Measurements from ENCODE around the gene CCDC150. TPM values are rescaled to one million over a fixed set of nuclear protein-coding genes. Genes with fewer than 3 reads are reported as not detected.

The CCDC150 gene
- total and polyA plus RNA-seq, 4 experiments from 2014 or later: 0.44 to 0.87 TPM; not detected in 2

- H3K36me3 ChIP-seq (ENCODE audit: insufficient read depth, low read length): no peaks in the 10 kb centered on the region
- ChIA-PET POLR2A (ENCODE audit: partially characterized antibody) (no interaction called here), CTCF (ENCODE audit: partially characterized antibody) (no interaction called here)
- no peak for DNase-seq
- no peak overlapping the region for H3K27ac Mint-ChIP-seq
- H3K27me3 Mint-ChIP-seq: peaks cover 0 to 2% of the 10 kb centered on the region in 2 donors
- no peak overlapping the region for H3K4me3 ChIP-seq (ENCODE audit: low read length in 2 of 2)
- no peaks in the 10 kb centered on the region for H3K4me1 ChIP-seq (ENCODE audit: insufficient read depth, low read length)
- no peaks in the 10 kb centered on the region for H3K27me3 ChIP-seq (ENCODE audit: insufficient read depth, low read length)
- H3K36me3 Mint-ChIP-seq: peaks cover 3 to 7% of the 10 kb centered on the region in 2 donors
- no peak overlapping the region for H3K4me3 Mint-ChIP-seq
- peaks cover 0 to 16% of the 10 kb centered on the region in 2 donors for H3K9me3 ChIP-seq (ENCODE audit: control insufficient read depth in 1 of 2, low read length in 2 of 2)
- H3K9me3 Mint-ChIP-seq: peaks cover 0 to 38% (median 31%) of the 10 kb centered on the region in 8 donors
- intact Hi-C loops (cut with micrococcal nuclease): no loop called here
- no peak overlapping the region for H3K27ac ChIP-seq (ENCODE audit: low read depth, low read length)
- H3K4me1 Mint-ChIP-seq: no peaks in the 10 kb centered on the region
Observed at GRCh38 chr2:196655761-196656160, 16.2 kb downstream of the CCDC150 start.

GRCh38 chr2:196657333-196657732 lies 17.8 kb downstream of the CCDC150 start:
- Mint-ChIP-seq H3K27ac (no peak overlapping the region), H3K4me3 (no peak overlapping the region), H3K9me3 (peaks cover 0 to 23% (median 16%) of the 10 kb centered on the region in 8 donors), H3K4me1 (no peaks in the 10 kb centered on the region), H3K36me3 (peaks cover 0 to 7% of the 10 kb centered on the region in 2 donors), H3K27me3 (peaks cover 0 to 2% of the 10 kb centered on the region in 2 donors)
- H3K36me3 ChIP-seq (ENCODE audit: insufficient read depth, low read length): no peaks in the 10 kb centered on the region
- ChIA-PET POLR2A (ENCODE audit: partially characterized antibody) (no interaction called here), CTCF (ENCODE audit: partially characterized antibody) (no interaction called here)
- no peak overlapping the region for H3K4me3 ChIP-seq (ENCODE audit: low read length in 2 of 2)
- no peak overlapping the region for H3K27ac ChIP-seq (ENCODE audit: low read depth, low read length)
- H3K27me3 ChIP-seq (ENCODE audit: insufficient read depth, low read length): no peaks in the 10 kb centered on the region
- peaks cover 0 to 6% of the 10 kb centered on the region in 2 donors for H3K9me3 ChIP-seq (ENCODE audit: control insufficient read depth in 1 of 2, low read length in 2 of 2)
- DNase-seq: no peak
- no peaks in the 10 kb centered on the region for H3K4me1 ChIP-seq (ENCODE audit: insufficient read depth, low read length)
- intact Hi-C loops (cut with micrococcal nuclease): no loop called here

GRCh38 chr2:196659844-196660243 lies 20.3 kb downstream of the CCDC150 start:
- H3K27ac ChIP-seq (ENCODE audit: low read depth, low read length): no peak overlapping the region
- ChIA-PET POLR2A (ENCODE audit: partially characterized antibody) (no interaction called here), CTCF (ENCODE audit: partially characterized antibody) (no interaction called here)
- no peak overlapping the region for H3K4me3 Mint-ChIP-seq
- no peak overlapping the region for H3K27ac Mint-ChIP-seq
- H3K27me3 Mint-ChIP-seq: no peaks in the 10 kb centered on the region
- H3K36me3 ChIP-seq (ENCODE audit: insufficient read depth, low read length): no peaks in the 10 kb centered on the region
- no peaks in the 10 kb centered on the region for H3K9me3 ChIP-seq (ENCODE audit: control insufficient read depth in 1 of 2, low read length in 2 of 2)
- H3K4me3 ChIP-seq (ENCODE audit: low read length in 2 of 2): no peak overlapping the region
- no peaks in the 10 kb centered on the region for H3K27me3 ChIP-seq (ENCODE audit: insufficient read depth, low read length)
- no peaks in the 10 kb centered on the region for H3K36me3 Mint-ChIP-seq
- DNase-seq: no peak
- H3K4me1 Mint-ChIP-seq: no peaks in the 10 kb centered on the region
- intact Hi-C loops (cut with micrococcal nuclease): no loop called here
- H3K9me3 Mint-ChIP-seq: no peaks in the 10 kb centered on the region
- H3K4me1 ChIP-seq (ENCODE audit: insufficient read depth, low read length): no peaks in the 10 kb centered on the region

GRCh38 chr2:196660244-196660643 lies 20.7 kb downstream of the CCDC150 start:
- no peaks in the 10 kb centered on the region for H3K9me3 Mint-ChIP-seq
- H3K27ac Mint-ChIP-seq: no peak overlapping the region
- no peaks in the 10 kb centered on the region for H3K9me3 ChIP-seq (ENCODE audit: control insufficient read depth in 1 of 2, low read length in 2 of 2)
- ChIA-PET CTCF (ENCODE audit: partially characterized antibody) (no interaction called here), POLR2A (ENCODE audit: partially characterized antibody) (no interaction called here)
- H3K4me3 ChIP-seq (ENCODE audit: low read length in 2 of 2): no peak overlapping the region
- H3K4me1 ChIP-seq (ENCODE audit: insufficient read depth, low read length): no peaks in the 10 kb centered on the region
- H3K27ac ChIP-seq (ENCODE audit: low read depth, low read length): no peak overlapping the region
- no peaks in the 10 kb centered on the region for H3K27me3 Mint-ChIP-seq
- no peak overlapping the region for H3K4me3 Mint-ChIP-seq
- intact Hi-C loops (cut with micrococcal nuclease): no loop called here
- no peak for DNase-seq
- H3K4me1 Mint-ChIP-seq: no peaks in the 10 kb centered on the region
- no peaks in the 10 kb centered on the region for H3K27me3 ChIP-seq (ENCODE audit: insufficient read depth, low read length)
- no peaks in the 10 kb centered on the region for H3K36me3 Mint-ChIP-seq
- H3K36me3 ChIP-seq (ENCODE audit: insufficient read depth, low read length): no peaks in the 10 kb centered on the region

- Histone ChIP-seq H3K36me3 (ENCODE audit: insufficient read depth, low read length) (no peaks in the 10 kb centered on the region), H3K27ac (ENCODE audit: low read depth, low read length) (no peak overlapping the region), H3K4me3 (ENCODE audit: low read length in 2 of 2) (no peak overlapping the region), H3K27me3 (ENCODE audit: insufficient read depth, low read length) (no peaks in the 10 kb centered on the region), H3K9me3 (ENCODE audit: control insufficient read depth in 1 of 2, low read length in 2 of 2) (no peaks in the 10 kb centered on the region), H3K4me1 (ENCODE audit: insufficient read depth, low read length) (no peaks in the 10 kb centered on the region)
- no peak overlapping the region for H3K4me3 Mint-ChIP-seq
- intact Hi-C loops (cut with micrococcal nuclease): no loop called here
- DNase-seq: no peak
- peaks cover 0 to 1% (median 0%) of the 10 kb centered on the region in 4 donors for H3K4me1 Mint-ChIP-seq
- CTCF ChIA-PET (ENCODE audit: partially characterized antibody): no interaction called here
- H3K27ac Mint-ChIP-seq: no peak overlapping the region
- POLR2A ChIA-PET (ENCODE audit: partially characterized antibody): no interaction called here
- no peaks in the 10 kb centered on the region for H3K27me3 Mint-ChIP-seq
- no peaks in the 10 kb centered on the region for H3K36me3 Mint-ChIP-seq
- peaks cover 0 to 2% (median 0%) of the 10 kb centered on the region in 8 donors for H3K9me3 Mint-ChIP-seq
Observed at GRCh38 chr2:196670342-196670741, 30.8 kb downstream of the CCDC150 start.

- CTCF ChIA-PET (ENCODE audit: partially characterized antibody): no interaction called here
Observed at GRCh38 chr2:196675963-196676362, 36.4 kb downstream of the CCDC150 start.

GRCh38 chr2:196677404-196677803 lies 37.9 kb downstream of the CCDC150 start:
- DNase-seq: no peak
- no peaks in the 10 kb centered on the region for H3K4me1 Mint-ChIP-seq
- Histone ChIP-seq H3K9me3 (ENCODE audit: control insufficient read depth in 1 of 2, low read length in 2 of 2) (no peaks in the 10 kb centered on the region), H3K27ac (ENCODE audit: low read depth, low read length) (no peak overlapping the region), H3K4me3 (ENCODE audit: low read length in 2 of 2) (no peak overlapping the region), H3K27me3 (ENCODE audit: insufficient read depth, low read length) (no peaks in the 10 kb centered on the region), H3K36me3 (ENCODE audit: insufficient read depth, low read length) (no peaks in the 10 kb centered on the region), H3K4me1 (ENCODE audit: insufficient read depth, low read length) (no peaks in the 10 kb centered on the region)
- H3K9me3 Mint-ChIP-seq: no peaks in the 10 kb centered on the region
- no peak overlapping the region for H3K4me3 Mint-ChIP-seq
- no peak overlapping the region for H3K27ac Mint-ChIP-seq
- no peaks in the 10 kb centered on the region for H3K36me3 Mint-ChIP-seq
- CTCF ChIA-PET (ENCODE audit: partially characterized antibody): interaction anchor here (1.7 kb wide), 1 partner anchor 9 kb away, joined by 4 read pairs; no protein-coding TSS in a partner anchor
- intact Hi-C loops (cut with micrococcal nuclease): no loop called here
- H3K27me3 Mint-ChIP-seq: no peaks in the 10 kb centered on the region
- POLR2A ChIA-PET (ENCODE audit: partially characterized antibody): no interaction called here

More at GRCh38 chr2:196675963-196676362, 36.4 kb downstream of the CCDC150 start:
- H3K9me3 Mint-ChIP-seq: no peaks in the 10 kb centered on the region
- intact Hi-C loops (cut with micrococcal nuclease): no loop called here
- H3K27ac ChIP-seq (ENCODE audit: low read depth, low read length): no peak overlapping the region
- no peak for DNase-seq
- POLR2A ChIA-PET (ENCODE audit: partially characterized antibody): no interaction called here
- H3K9me3 ChIP-seq (ENCODE audit: control insufficient read depth in 1 of 2, low read length in 2 of 2): no peaks in the 10 kb centered on the region
- H3K4me1 Mint-ChIP-seq: no peaks in the 10 kb centered on the region
- no peak overlapping the region for H3K4me3 Mint-ChIP-seq
- H3K36me3 Mint-ChIP-seq: no peaks in the 10 kb centered on the region
- H3K27ac Mint-ChIP-seq: no peak overlapping the region
- no peaks in the 10 kb centered on the region for H3K27me3 Mint-ChIP-seq
- H3K36me3 ChIP-seq (ENCODE audit: insufficient read depth, low read length): no peaks in the 10 kb centered on the region
- H3K27me3 ChIP-seq (ENCODE audit: insufficient read depth, low read length): no peaks in the 10 kb centered on the region
- H3K4me1 ChIP-seq (ENCODE audit: insufficient read depth, low read length): no peaks in the 10 kb centered on the region
- H3K4me3 ChIP-seq (ENCODE audit: low read length in 2 of 2): no peak overlapping the region

GRCh38 chr2:196679368-196679767 lies 39.9 kb downstream of the CCDC150 start:
- H3K27ac Mint-ChIP-seq: no peak overlapping the region
- Histone ChIP-seq H3K27me3 (ENCODE audit: insufficient read depth, low read length) (no peaks in the 10 kb centered on the region), H3K4me3 (ENCODE audit: low read length in 2 of 2) (no peak overlapping the region), H3K4me1 (ENCODE audit: insufficient read depth, low read length) (no peaks in the 10 kb centered on the region), H3K36me3 (ENCODE audit: insufficient read depth, low read length) (no peaks in the 10 kb centered on the region), H3K9me3 (ENCODE audit: control insufficient read depth in 1 of 2, low read length in 2 of 2) (no peaks in the 10 kb centered on the region), H3K27ac (ENCODE audit: low read depth, low read length) (no peak overlapping the region)
- no peak overlapping the region for H3K4me3 Mint-ChIP-seq
- H3K9me3 Mint-ChIP-seq: peaks cover 0 to 4% (median 3%) of the 10 kb centered on the region in 8 donors
- DNase-seq: no peak
- POLR2A ChIA-PET (ENCODE audit: partially characterized antibody): no interaction called here
- no peaks in the 10 kb centered on the region for H3K27me3 Mint-ChIP-seq
- H3K4me1 Mint-ChIP-seq: no peaks in the 10 kb centered on the region
- H3K36me3 Mint-ChIP-seq: no peaks in the 10 kb centered on the region
- CTCF ChIA-PET (ENCODE audit: partially characterized antibody): no interaction called here
- intact Hi-C loops (cut with micrococcal nuclease): no loop called here
